Keratinocyte (primary cell): Measurements from ENCODE around the gene ALPI. TPM values are rescaled to one million over a fixed set of nuclear protein-coding genes. Genes with fewer than 3 reads are reported as not detected.

Experiments
- DNase-seq: peaks from one replicate; pipeline ENCODE4 v3.0.0-alpha.2; 2011; ENCODE audit warnings: low read depth, missing footprints, low spot score
- FAIRE-seq: peaks from 2 replicates; lab custom pipeline; 2011; peaks lifted over from hg19 to GRCh38; lab: Jason Lieb, UNC
- H2AFZ ChIP-seq: 2 replicates; pipeline ENCODE4 v1.6.0; 2012; ENCODE audit warnings: low read length, control low read depth, inconsistent platforms; ENCODE audit not compliant: control insufficient read depth
- H3K27ac ChIP-seq: 2 replicates; pipeline ENCODE4 v1.5.1; 2011; ENCODE audit warnings: low read length; ENCODE audit not compliant: control insufficient read depth, insufficient read depth
- H3K27me3 ChIP-seq: 3 replicates; pipeline ENCODE4 v1.6.0; 2011; ENCODE audit warnings: low read length; ENCODE audit not compliant: control insufficient read depth, insufficient read depth; ENCODE audit errors: extremely low read depth
- H3K36me3 ChIP-seq, 2 experiments: 2 replicates in 1 of 2; 3 replicates in 1 of 2; pipeline ENCODE4 v1.5.1; 2011; ENCODE audit warnings: low read length in 2 of 2, mild to moderate bottlenecking in 1 of 2; ENCODE audit not compliant: control insufficient read depth in 2 of 2, insufficient read depth in 2 of 2; ENCODE audit errors: extremely low read depth in 1 of 2
- H3K4me1 ChIP-seq: 3 replicates; pipeline ENCODE4 v1.5.1; 2011; ENCODE audit warnings: low read length; ENCODE audit not compliant: control insufficient read depth, insufficient read depth; ENCODE audit errors: extremely low read depth
- H3K4me2 ChIP-seq: 3 replicates; pipeline ENCODE4 v1.6.0; 2011; ENCODE audit warnings: low read depth, low read length; ENCODE audit not compliant: control insufficient read depth, insufficient read depth; ENCODE audit errors: extremely low read depth
- H3K4me3 ChIP-seq, 3 experiments: fragments of 200-600 bp in 1 of 3; sonication (generic) in 1 of 3; 2 replicates in 2 of 3; 3 replicates in 1 of 3; pipeline ENCODE4 v1.5.1; 2011 to 2016; ENCODE audit warnings: low read length in 3 of 3, mild to moderate bottlenecking in 3 of 3, control low read depth in 2 of 3, inconsistent platforms in 1 of 3, low read depth in 1 of 3, mixed read lengths in 1 of 3, mixed run types in 1 of 3, moderate library complexity in 1 of 3; ENCODE audit not compliant: control insufficient read depth in 2 of 3, insufficient read depth in 2 of 3; ENCODE audit errors: extremely low read depth in 1 of 3
- H3K79me2 ChIP-seq: 2 replicates; pipeline ENCODE4 v1.6.0; 2012; ENCODE audit warnings: low read length; ENCODE audit not compliant: control insufficient read depth, insufficient read depth
- H3K9ac ChIP-seq: 3 replicates; pipeline ENCODE4 v1.6.0; 2011; ENCODE audit warnings: low read length; ENCODE audit not compliant: control insufficient read depth, insufficient read depth; ENCODE audit errors: extremely low read depth
- H3K9me1 ChIP-seq: 3 replicates; pipeline ENCODE4 v1.6.0; 2011; ENCODE audit warnings: low read length; ENCODE audit not compliant: control insufficient read depth, insufficient read depth; ENCODE audit errors: extremely low read depth
- H3K9me3 ChIP-seq: 2 replicates; pipeline ENCODE4 v1.5.1; 2012; ENCODE audit warnings: low read depth, low read length; ENCODE audit not compliant: control insufficient read depth
- H4K20me1 ChIP-seq: 3 replicates; pipeline ENCODE4 v1.6.0; 2011; ENCODE audit warnings: low read length; ENCODE audit not compliant: control insufficient read depth, insufficient read depth; ENCODE audit errors: extremely low read depth
- CTCF ChIP-seq, 3 experiments: IDR thresholded peaks in 1 of 3; conservative IDR thresholded peaks in 1 of 3; optimal IDR thresholded peaks in 1 of 3; 2 replicates in 2 of 3; 3 replicates in 1 of 3; pipeline versions ENCODE3 to v1.5.1; 2011; ENCODE audit warnings: low read length in 3 of 3, mild to moderate bottlenecking in 3 of 3, moderate library complexity in 2 of 3, control low read depth in 1 of 3, inconsistent platforms in 1 of 3; ENCODE audit not compliant: insufficient read depth in 2 of 3; ENCODE audit errors: extremely low read depth in 1 of 3
- EZH2 ChIP-seq: IDR thresholded peaks from one replicate; pipeline ENCODE4 v1.6.1; 2012; ENCODE audit warnings: inconsistent platforms, mild to moderate bottlenecking, low read length, moderate library complexity
- dilution Hi-C: fragments of 300-500 bp; cut with MboI; formaldehyde crosslinking; loops from one replicate; pipeline ENCODE4 v1.7.0; 2020; ENCODE audit warnings: low sequenced_read_pairs; ENCODE audit not compliant: extremely low pct_ligation_motif_present
- polyA plus RNA-seq, 5 experiments: library from polyadenylated mRNA; depleted of rRNA in 3 of 5; stranded (reverse) in 3 of 5; stranded (forward) in 1 of 5; unstranded in 1 of 5; fragments of >200 nt; gene quantifications; 1 replicate in 1 of 5; 2 replicates in 3 of 5; 3 replicates in 1 of 5; pipeline versions ENCODE4 v1.2.1 to v1.2.3, GENCODE V29; 2011 to 2012; ENCODE audit warnings: missing spikeins in 2 of 5, low read depth in 1 of 5, low replicate concordance in 1 of 5

The ALPI gene
- polyA plus RNA-seq, 1 donor (not counting 4 experiments of a cell fraction or from before 2014, with no cell fraction given), result not detected

- Histone ChIP-seq H3K36me3 (no peaks in the 10 kb centered on the region), H3K27ac (no peak within 1 kb of the TSS), H3K4me2 (no peak within 1 kb of the TSS), H3K27me3 (peaks cover 57% of the 10 kb centered on the region), H3K9ac (no peak within 1 kb of the TSS), H4K20me1 (no peaks in the 10 kb centered on the region), H2AFZ (no peak within 1 kb of the TSS), H3K4me3 (no peak within 1 kb of the TSS), H3K79me2 (no peaks in the 10 kb centered on the region), H3K9me3 (no peaks in the 10 kb centered on the region), H3K9me1 (no peaks in the 10 kb centered on the region), H3K4me1 (no peaks in the 10 kb centered on the region)
- DNase-seq (no peak), FAIRE-seq (no peak)
- TF ChIP-seq EZH2 (peak; percentile 11), CTCF (optimal IDR thresholded peaks at IDR 0.05 in 1 of 3, IDR thresholded peaks at IDR 0.05 in 1 of 3, conservative IDR thresholded peaks at IDR 0.05 in 1 of 3; ENCODE audit: extremely low read depth in 1 of 3, insufficient read depth in 2 of 3, low read length in 3 of 3) (no peak)
- dilution Hi-C loops, result no loop called here
Observed at GRCh38 chr2:232487385-232488096, 31.6 kb downstream of the ALPI start, which contains the start of gene ECEL1. Gene ECEL1, minus strand, starts transcription at chr2:232487834. Its CDS starts 1,181 bp downstream, at chr2:232486653.

GRCh38 chr2:232488097-232488711 is 32.3 kb downstream of the ALPI start:
- Histone ChIP-seq H3K4me2 (no peak overlapping the region), H2AFZ (no peak overlapping the region), H3K27ac (no peak overlapping the region), H3K79me2 (no peaks in the 10 kb centered on the region), H3K4me1 (no peaks in the 10 kb centered on the region), H4K20me1 (no peaks in the 10 kb centered on the region), H3K27me3 (peaks cover 57% of the 10 kb centered on the region), H3K9ac (no peak overlapping the region), H3K4me3 (no peak overlapping the region), H3K9me1 (no peaks in the 10 kb centered on the region), H3K9me3 (no peaks in the 10 kb centered on the region), H3K36me3 (no peaks in the 10 kb centered on the region)
- dilution Hi-C loops, result no loop called here
- DNase-seq (no peak), FAIRE-seq (no peak)
- TF ChIP-seq EZH2 (peak; percentile 75), CTCF (optimal IDR thresholded peaks at IDR 0.05 in 1 of 3, IDR thresholded peaks at IDR 0.05 in 1 of 3, conservative IDR thresholded peaks at IDR 0.05 in 1 of 3; ENCODE audit: extremely low read depth in 1 of 3, insufficient read depth in 2 of 3, low read length in 3 of 3) (no peak)
